ENCODE results near the gene PTPRN2.

Gene PTPRN2

GRCh38 chr7:158576050-158576762 lies 11.4 kb downstream of the PTPRN2 start:
- DNase-seq (ENCODE audit: low read depth in 2 of 2) = no peak

GRCh38 chr7:158574308-158575036 lies 13.2 kb downstream of the PTPRN2 start:
- DNase-seq (ENCODE audit: low read depth in 2 of 2) = no peak

DNA sequence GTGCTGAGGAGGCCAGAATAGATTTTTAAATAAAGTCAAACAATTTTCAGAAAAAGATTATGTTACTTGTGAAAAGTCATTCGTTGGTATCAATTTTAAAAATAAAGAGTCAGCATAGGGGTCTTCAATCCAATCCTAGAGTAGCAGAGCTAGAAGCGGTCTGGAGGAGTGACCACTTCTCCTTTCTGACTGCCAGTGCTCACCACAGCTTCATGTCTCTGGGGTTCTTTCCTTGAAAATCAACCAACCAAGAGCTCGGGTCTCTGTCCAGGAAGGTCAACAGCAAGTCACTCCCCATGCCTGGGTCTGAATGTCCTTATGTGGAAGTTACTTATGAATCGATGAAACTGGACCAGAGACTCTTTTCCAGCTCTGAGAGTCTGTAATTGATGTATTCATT lies 14.3 kb downstream of the PTPRN2 start:
- DNase-seq (ENCODE audit: low read depth in 2 of 2) = no peak

- DNase-seq (ENCODE audit: low read depth in 2 of 2) = no peak
Observed at GRCh38 chr7:158572000-158572828, 15.4 kb downstream of the PTPRN2 start.

DNA sequence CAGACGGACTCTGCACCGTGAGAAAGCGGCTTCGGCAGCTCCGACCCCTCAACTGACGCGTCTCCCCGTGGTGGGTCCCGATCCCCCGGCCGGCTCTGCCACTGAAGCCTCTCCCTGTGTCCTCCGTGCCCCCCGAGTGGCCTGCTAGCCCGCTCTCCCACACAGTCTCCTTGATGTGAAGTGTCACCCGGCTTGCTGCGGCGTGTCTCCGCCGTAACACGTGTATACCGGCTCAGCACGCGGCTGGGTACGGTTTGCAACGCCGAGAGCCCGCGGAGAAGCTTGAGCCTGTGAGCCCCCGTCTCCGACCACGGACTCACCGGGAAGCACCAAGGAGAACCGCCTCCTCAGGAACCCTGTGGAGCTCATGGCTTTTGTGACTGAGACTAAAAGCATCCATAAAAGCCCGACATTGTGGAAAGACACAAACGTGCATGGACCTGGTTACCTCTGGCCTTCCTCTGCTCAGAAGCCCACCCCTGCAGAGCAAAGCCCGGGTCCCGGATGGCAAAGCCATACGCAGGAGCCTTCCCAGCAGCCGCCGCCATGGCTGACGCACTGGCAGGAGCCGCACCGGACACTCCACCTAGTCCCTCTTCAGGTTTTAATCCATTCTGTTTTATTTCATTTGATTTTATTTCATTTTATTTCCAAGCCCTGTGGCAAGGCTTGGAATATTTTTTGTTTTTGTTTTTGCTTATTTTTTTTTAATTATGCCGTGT lies 17.0 kb downstream of the PTPRN2 start:
- no peak for DNase-seq (ENCODE audit: low read depth in 2 of 2)

- DNase-seq (ENCODE audit: low read depth in 2 of 2) = no peak
Observed at GRCh38 chr7:158569858-158570323, 17.7 kb downstream of the PTPRN2 start.

- no peak for DNase-seq (ENCODE audit: low read depth in 2 of 2)
Observed at GRCh38 chr7:158568974-158569857, 18.4 kb downstream of the PTPRN2 start.

- DNase-seq (ENCODE audit: low read depth in 2 of 2) = no peak
Observed at GRCh38 chr7:158567153-158567603, 20.4 kb downstream of the PTPRN2 start.

DNA sequence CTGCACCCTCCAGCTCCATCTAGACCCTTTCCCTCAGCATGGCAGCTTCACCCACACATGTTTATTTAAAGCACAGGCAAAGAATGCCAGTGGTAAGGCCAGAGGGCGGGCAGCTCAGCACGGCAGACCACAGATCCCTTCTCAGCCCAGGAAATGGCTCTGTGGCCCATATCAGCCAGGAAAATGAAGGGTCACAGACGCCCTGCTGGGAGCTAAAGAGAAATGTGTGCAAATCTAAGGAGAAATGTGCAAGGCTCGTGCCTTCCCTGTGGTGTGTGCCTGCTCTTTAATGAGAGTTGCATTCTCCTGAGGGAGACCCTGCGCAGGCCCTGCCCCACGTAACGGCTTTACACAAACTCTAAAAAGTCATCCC lies 23.0 kb downstream of the PTPRN2 start:
- DNase-seq (ENCODE audit: low read depth in 2 of 2) = no peak

- DNase-seq (ENCODE audit: low read depth in 2 of 2) = no peak
Observed at GRCh38 chr7:158563911-158564662, 23.5 kb downstream of the PTPRN2 start.

DNA sequence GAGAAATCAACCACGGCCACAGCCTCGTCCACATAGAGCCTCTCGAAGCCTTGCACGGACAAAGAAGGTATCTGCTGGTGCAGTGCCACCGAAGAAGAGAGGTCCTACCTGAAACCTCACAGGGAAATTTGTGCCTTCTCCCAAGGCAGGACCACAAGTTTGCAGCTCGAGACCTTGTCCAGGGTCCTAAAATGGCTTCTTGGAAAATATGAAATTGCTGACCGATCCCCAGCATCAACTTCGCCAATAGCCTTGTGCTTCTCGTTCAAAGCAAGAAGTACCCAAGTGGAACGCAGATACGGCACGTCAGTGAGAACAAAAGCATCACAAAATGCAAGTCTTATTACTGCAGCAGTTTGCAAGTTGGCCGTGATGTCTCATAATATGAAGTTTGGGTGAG lies 24.6 kb downstream of the PTPRN2 start:
- DNase-seq (ENCODE audit: low read depth in 2 of 2) = no peak

DNA sequence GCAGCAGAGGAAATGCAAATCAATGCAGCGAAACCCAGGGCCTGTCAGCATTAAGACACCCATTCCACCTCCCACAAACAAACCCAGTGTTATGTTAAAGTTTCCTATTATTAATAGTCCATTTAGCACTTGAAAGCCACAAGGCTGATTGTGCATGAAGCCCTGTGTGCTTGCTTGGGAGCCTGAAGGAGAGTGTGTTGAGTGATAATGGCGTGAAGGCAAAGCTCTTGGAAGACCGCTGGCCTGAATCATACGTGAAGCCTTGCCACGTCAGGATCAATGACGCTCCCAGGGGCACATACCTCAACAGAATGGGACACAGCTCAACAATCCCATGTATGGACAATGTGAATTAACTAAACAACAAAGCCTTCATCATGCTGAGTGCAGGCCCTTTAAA lies 25.1 kb downstream of the PTPRN2 start:
- no peak for DNase-seq (ENCODE audit: low read depth in 2 of 2)

- no peak for DNase-seq (ENCODE audit: low read depth in 2 of 2)
Observed at GRCh38 chr7:158561659-158562058, 26.0 kb downstream of the PTPRN2 start.

- DNase-seq (ENCODE audit: low read depth in 2 of 2) = no peak
Observed at GRCh38 chr7:158560386-158560785, 27.2 kb downstream of the PTPRN2 start.

GRCh38 chr7:158559356-158559755 lies 28.3 kb downstream of the PTPRN2 start:
- DNase-seq (ENCODE audit: low read depth in 2 of 2) = no peak

DNA sequence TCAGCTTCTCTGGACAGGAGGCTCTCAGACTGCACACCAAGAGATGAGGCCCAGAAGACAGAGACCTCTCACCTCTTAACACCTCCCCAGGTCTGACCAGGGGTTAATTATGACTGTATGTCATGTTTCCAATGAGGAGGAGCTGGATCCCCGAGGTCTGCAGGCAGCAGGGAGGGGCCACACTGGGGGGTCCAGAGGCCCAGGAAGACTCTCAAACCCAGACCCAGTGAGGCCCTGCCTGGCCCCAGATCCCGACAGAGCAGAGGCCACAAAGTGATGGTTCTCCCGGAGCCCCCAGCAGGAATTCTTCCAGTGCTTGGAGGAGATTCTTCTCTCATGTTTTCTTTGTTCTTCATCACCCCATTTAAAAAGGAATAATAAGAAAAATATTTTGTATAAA lies 28.8 kb downstream of the PTPRN2 start:
- DNase-seq (ENCODE audit: low read depth in 2 of 2) = no peak

DNA sequence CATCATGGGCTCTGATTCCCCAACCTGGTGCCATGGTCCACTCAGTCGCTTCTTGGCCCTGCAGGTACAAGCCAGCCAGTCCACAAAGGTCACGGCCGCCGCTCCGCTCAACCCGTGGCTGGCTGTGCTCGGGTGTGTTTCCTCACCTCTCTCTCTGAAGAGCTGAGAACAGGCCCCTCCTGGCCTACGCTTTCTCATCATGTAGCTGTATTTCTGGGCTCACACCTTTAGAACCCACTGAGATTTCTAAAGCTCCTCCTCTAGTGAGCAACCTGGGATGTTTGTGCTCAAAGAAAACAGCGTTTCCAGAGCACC lies 30.2 kb downstream of the PTPRN2 start:
- no peak for DNase-seq (ENCODE audit: low read depth in 2 of 2)

DNA sequence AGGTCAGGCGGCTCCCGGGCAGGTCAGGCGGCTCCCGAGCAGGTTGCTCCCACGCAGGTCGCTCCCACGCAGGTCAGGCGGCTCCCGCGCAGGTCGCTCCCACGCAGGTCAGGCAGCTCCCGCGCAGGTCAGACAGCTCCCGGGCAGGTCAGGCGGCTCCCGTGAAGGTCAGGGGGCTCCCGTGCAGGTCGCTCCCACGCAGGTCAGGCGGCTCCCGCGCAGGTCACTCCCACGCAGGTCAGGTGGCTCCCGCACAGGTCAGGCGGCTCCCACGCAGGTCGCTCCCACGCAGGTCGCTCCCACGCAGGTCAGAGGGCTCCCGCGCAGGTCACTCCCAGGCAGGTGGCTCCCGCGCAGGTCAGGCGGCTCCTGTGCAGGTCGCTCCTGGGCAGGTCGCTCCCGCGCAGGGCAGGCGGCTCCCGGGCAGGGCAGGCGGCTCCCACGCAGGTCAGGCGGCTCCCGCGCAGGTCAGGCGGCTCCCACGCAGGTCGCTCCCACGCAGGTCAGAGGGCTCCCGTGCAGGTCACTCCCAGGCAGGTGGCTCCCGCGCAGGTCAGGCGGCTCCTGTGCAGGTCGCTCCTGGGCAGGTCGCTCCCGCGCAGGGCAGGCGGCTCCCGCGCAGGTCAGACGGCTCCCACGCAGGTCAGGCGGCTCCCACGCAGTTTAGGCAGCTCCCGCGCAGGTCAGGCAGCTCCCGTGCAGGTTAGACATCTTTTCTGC lies 30.7 kb downstream of the PTPRN2 start:
- DNase-seq (ENCODE audit: low read depth in 2 of 2) = no peak

GRCh38 chr7:158555034-158555520 lies 32.5 kb downstream of the PTPRN2 start:
- no peak for DNase-seq (ENCODE audit: low read depth in 2 of 2)
